ENCODE results near the gene CACNG1. TPM values are rescaled to one million over a fixed set of nuclear protein-coding genes. Genes with fewer than 3 reads are reported as not detected.
"Not testable (repeated sequence)": the region's sequence is repeated elsewhere in the genome, so short reads cannot be mapped to it uniquely, and the experiment has no call there.

The CACNG1 gene
- polyA plus RNA-seq, 4 donors = 0.66 TPM; not detected in 3

- Histone ChIP-seq H3K36me3 (ENCODE audit: control insufficient read depth in 3 of 3, insufficient read depth in 2 of 3, low read depth in 1 of 3, low read length in 3 of 3) (peaks cover 6 to 15% (median 6%) of the 10 kb centered on the region in 3 donors), H3K4me3 (ENCODE audit: low read depth in 1 of 3, low read length in 3 of 3) (no peak overlapping the region), H3K27me3 (ENCODE audit: control insufficient read depth in 3 of 3, insufficient read depth in 3 of 3, low read length in 3 of 3) (no peaks in the 10 kb centered on the region), H3K4me1 (ENCODE audit: control insufficient read depth in 3 of 3, insufficient read depth in 2 of 3, low read depth in 1 of 3, low read length in 2 of 3) (no peaks in the 10 kb centered on the region), H3K9me3 (ENCODE audit: control insufficient read depth in 2 of 2, insufficient read depth in 1 of 2, low read depth in 1 of 2, low read length in 1 of 2) (no peaks in the 10 kb centered on the region), H3K27ac (ENCODE audit: low read depth in 1 of 3, low read length in 2 of 3) (no peak overlapping the region)
- no peak for FAIRE-seq
- DNase-seq = no peak
- WGBS, 3 donors = 97 to 98% (median 98%) methylated on average over 3 of the region's 3 CpGs
These were observed 44.3 kb downstream of the CACNG1 start for GRCh38 chr17:67088639-67089038.

- no peak overlapping the region for H3K4me3 ChIP-seq (ENCODE audit: low read depth in 1 of 3, low read length in 3 of 3)
- peaks cover 6 to 15% (median 9%) of the 10 kb centered on the region in 3 donors for H3K36me3 ChIP-seq (ENCODE audit: control insufficient read depth in 3 of 3, insufficient read depth in 2 of 3, low read depth in 1 of 3, low read length in 3 of 3)
- no peaks in the 10 kb centered on the region for H3K4me1 ChIP-seq (ENCODE audit: control insufficient read depth in 3 of 3, insufficient read depth in 2 of 3, low read depth in 1 of 3, low read length in 2 of 3)
- FAIRE-seq (no peak), DNase-seq (no peak)
- H3K27ac ChIP-seq (ENCODE audit: low read depth in 1 of 3, low read length in 2 of 3) = no peak overlapping the region
- no peaks in the 10 kb centered on the region for H3K27me3 ChIP-seq (ENCODE audit: control insufficient read depth in 3 of 3, insufficient read depth in 3 of 3, low read length in 3 of 3)
- no peaks in the 10 kb centered on the region for H3K9me3 ChIP-seq (ENCODE audit: control insufficient read depth in 2 of 2, insufficient read depth in 1 of 2, low read depth in 1 of 2, low read length in 1 of 2)
These were observed 46.0 kb downstream of the CACNG1 start for GRCh38 chr17:67090341-67090740.

- no peak for FAIRE-seq
- H3K9me3 ChIP-seq (ENCODE audit: control insufficient read depth in 2 of 2, insufficient read depth in 1 of 2, low read depth in 1 of 2, low read length in 1 of 2) = no peaks in the 10 kb centered on the region
- WGBS, 3 donors = 92 to 94% (median 94%) methylated on average over 5 of the region's 5 CpGs
- no peaks in the 10 kb centered on the region for H3K27me3 ChIP-seq (ENCODE audit: control insufficient read depth in 3 of 3, insufficient read depth in 3 of 3, low read length in 3 of 3)
- no peaks in the 10 kb centered on the region for H3K4me1 ChIP-seq (ENCODE audit: control insufficient read depth in 3 of 3, insufficient read depth in 2 of 3, low read depth in 1 of 3, low read length in 2 of 3)
- H3K36me3 ChIP-seq (ENCODE audit: control insufficient read depth in 3 of 3, insufficient read depth in 2 of 3, low read depth in 1 of 3, low read length in 3 of 3) = peaks cover 2 to 12% (median 4%) of the 10 kb centered on the region in 3 donors
- H3K4me3 ChIP-seq (ENCODE audit: low read depth in 1 of 3, low read length in 3 of 3) = no peak overlapping the region
- no peak overlapping the region for H3K27ac ChIP-seq (ENCODE audit: low read depth in 1 of 3, low read length in 2 of 3)
- no peak for DNase-seq
These were observed 47.9 kb downstream of the CACNG1 start for GRCh38 chr17:67092291-67092690.

GRCh38 chr17:67092710-67093109, 48.4 kb downstream of the CACNG1 start:
- H3K4me3 ChIP-seq (ENCODE audit: low read depth in 1 of 3, low read length in 3 of 3); H3K9me3 ChIP-seq (ENCODE audit: control insufficient read depth in 2 of 2, insufficient read depth in 1 of 2, low read depth in 1 of 2, low read length in 1 of 2); H3K4me1 ChIP-seq (ENCODE audit: control insufficient read depth in 3 of 3, insufficient read depth in 2 of 3, low read depth in 1 of 3, low read length in 2 of 3); H3K27ac ChIP-seq (ENCODE audit: low read depth in 1 of 3, low read length in 2 of 3); FAIRE-seq; H3K27me3 ChIP-seq (ENCODE audit: control insufficient read depth in 3 of 3, insufficient read depth in 3 of 3, low read length in 3 of 3); DNase-seq: not testable (repeated sequence)
- peaks cover 2 to 12% (median 4%) of the 10 kb centered on the region in 3 donors for H3K36me3 ChIP-seq (ENCODE audit: control insufficient read depth in 3 of 3, insufficient read depth in 2 of 3, low read depth in 1 of 3, low read length in 3 of 3)
- 93 to 95% (median 94%) methylated on average over 7 of the region's 7 CpGs for WGBS, 3 donors

- DNase-seq (no peak), FAIRE-seq (no peak)
- WGBS, 3 donors = 89 to 95% (median 91%) methylated on average over 2 of the region's 2 CpGs
- Histone ChIP-seq H3K36me3 (ENCODE audit: control insufficient read depth in 3 of 3, insufficient read depth in 2 of 3, low read depth in 1 of 3, low read length in 3 of 3) (peaks cover 2 to 11% (median 4%) of the 10 kb centered on the region in 3 donors), H3K27me3 (ENCODE audit: control insufficient read depth in 3 of 3, insufficient read depth in 3 of 3, low read length in 3 of 3) (no peaks in the 10 kb centered on the region), H3K9me3 (ENCODE audit: control insufficient read depth in 2 of 2, insufficient read depth in 1 of 2, low read depth in 1 of 2, low read length in 1 of 2) (no peaks in the 10 kb centered on the region), H3K4me3 (ENCODE audit: low read depth in 1 of 3, low read length in 3 of 3) (no peak overlapping the region), H3K27ac (ENCODE audit: low read depth in 1 of 3, low read length in 2 of 3) (no peak overlapping the region), H3K4me1 (ENCODE audit: control insufficient read depth in 3 of 3, insufficient read depth in 2 of 3, low read depth in 1 of 3, low read length in 2 of 3) (no peaks in the 10 kb centered on the region)
These were observed 49.0 kb downstream of the CACNG1 start for GRCh38 chr17:67093348-67093747.

GRCh38 chr17:67095291-67095690, 50.9 kb downstream of the CACNG1 start:
- H3K9me3 ChIP-seq (ENCODE audit: control insufficient read depth in 2 of 2, insufficient read depth in 1 of 2, low read depth in 1 of 2, low read length in 1 of 2); H3K4me1 ChIP-seq (ENCODE audit: control insufficient read depth in 3 of 3, insufficient read depth in 2 of 3, low read depth in 1 of 3, low read length in 2 of 3); H3K4me3 ChIP-seq (ENCODE audit: low read depth in 1 of 3, low read length in 3 of 3); DNase-seq; H3K36me3 ChIP-seq (ENCODE audit: control insufficient read depth in 3 of 3, insufficient read depth in 2 of 3, low read depth in 1 of 3, low read length in 3 of 3); FAIRE-seq; H3K27me3 ChIP-seq (ENCODE audit: control insufficient read depth in 3 of 3, insufficient read depth in 3 of 3, low read length in 3 of 3); H3K27ac ChIP-seq (ENCODE audit: low read depth in 1 of 3, low read length in 2 of 3): not testable (repeated sequence)
- WGBS, 3 donors = 20 to 35% (median 32%) methylated on average over 1 of the region's 1 CpG

- DNase-seq (no peak), FAIRE-seq (no peak)
- WGBS, 3 donors = 98 to 100% (median 100%) methylated on average over 1 of the region's 1 CpG
- Histone ChIP-seq H3K36me3 (ENCODE audit: control insufficient read depth in 3 of 3, insufficient read depth in 2 of 3, low read depth in 1 of 3, low read length in 3 of 3) (peaks cover 0 to 10% (median 4%) of the 10 kb centered on the region in 3 donors), H3K4me1 (ENCODE audit: control insufficient read depth in 3 of 3, insufficient read depth in 2 of 3, low read depth in 1 of 3, low read length in 2 of 3) (no peaks in the 10 kb centered on the region), H3K4me3 (ENCODE audit: low read depth in 1 of 3, low read length in 3 of 3) (no peak overlapping the region), H3K27ac (ENCODE audit: low read depth in 1 of 3, low read length in 2 of 3) (no peak overlapping the region), H3K27me3 (ENCODE audit: control insufficient read depth in 3 of 3, insufficient read depth in 3 of 3, low read length in 3 of 3) (no peaks in the 10 kb centered on the region), H3K9me3 (ENCODE audit: control insufficient read depth in 2 of 2, insufficient read depth in 1 of 2, low read depth in 1 of 2, low read length in 1 of 2) (no peaks in the 10 kb centered on the region)
These were observed 51.4 kb downstream of the CACNG1 start for GRCh38 chr17:67095803-67096202.

- H3K4me1 ChIP-seq (ENCODE audit: control insufficient read depth in 3 of 3, insufficient read depth in 2 of 3, low read depth in 1 of 3, low read length in 2 of 3) = no peaks in the 10 kb centered on the region
- 96 to 100% (median 97%) methylated on average over 1 of the region's 1 CpG for WGBS, 3 donors
- no peak for DNase-seq
- H3K9me3 ChIP-seq (ENCODE audit: control insufficient read depth in 2 of 2, insufficient read depth in 1 of 2, low read depth in 1 of 2, low read length in 1 of 2) = no peaks in the 10 kb centered on the region
- no peak overlapping the region for H3K27ac ChIP-seq (ENCODE audit: low read depth in 1 of 3, low read length in 2 of 3)
- no peak overlapping the region for H3K4me3 ChIP-seq (ENCODE audit: low read depth in 1 of 3, low read length in 3 of 3)
- FAIRE-seq = no peak
- peaks cover 0 to 10% (median 4%) of the 10 kb centered on the region in 3 donors for H3K36me3 ChIP-seq (ENCODE audit: control insufficient read depth in 3 of 3, insufficient read depth in 2 of 3, low read depth in 1 of 3, low read length in 3 of 3)
- H3K27me3 ChIP-seq (ENCODE audit: control insufficient read depth in 3 of 3, insufficient read depth in 3 of 3, low read length in 3 of 3) = no peaks in the 10 kb centered on the region
These were observed 52.3 kb downstream of the CACNG1 start for GRCh38 chr17:67096609-67097008.

- FAIRE-seq (no peak), DNase-seq (no peak)
- H3K27ac ChIP-seq (ENCODE audit: low read depth in 1 of 3, low read length in 2 of 3) = no peak overlapping the region
- H3K27me3 ChIP-seq (ENCODE audit: control insufficient read depth in 3 of 3, insufficient read depth in 3 of 3, low read length in 3 of 3) = no peaks in the 10 kb centered on the region
- peaks cover 0 to 10% (median 4%) of the 10 kb centered on the region in 3 donors for H3K36me3 ChIP-seq (ENCODE audit: control insufficient read depth in 3 of 3, insufficient read depth in 2 of 3, low read depth in 1 of 3, low read length in 3 of 3)
- no peaks in the 10 kb centered on the region for H3K9me3 ChIP-seq (ENCODE audit: control insufficient read depth in 2 of 2, insufficient read depth in 1 of 2, low read depth in 1 of 2, low read length in 1 of 2)
- H3K4me1 ChIP-seq (ENCODE audit: control insufficient read depth in 3 of 3, insufficient read depth in 2 of 3, low read depth in 1 of 3, low read length in 2 of 3) = peaks cover 0 to 1% (median 0%) of the 10 kb centered on the region in 3 donors
- H3K4me3 ChIP-seq (ENCODE audit: low read depth in 1 of 3, low read length in 3 of 3) = no peak overlapping the region
- WGBS, 3 donors = 95 to 97% (median 95%) methylated on average over 1 of the region's 1 CpG
These were observed 53.7 kb downstream of the CACNG1 start for GRCh38 chr17:67098006-67098405.
